Eye (tissue), 1 donor: ENCODE measurements around the gene KNDC1.
A peak's percentile ranks its signal among the peaks of the same experiment; 100 is the strongest.
"Not testable (repeated sequence)": the region's sequence is repeated elsewhere in the genome, so short reads cannot be mapped to it uniquely, and the experiment has no call there.

Experiments used
- DNase-seq: peaks from one replicate; pipeline ENCODE4 v3.0.0-alpha.2; 2015

KNDC1 gene

DNA sequence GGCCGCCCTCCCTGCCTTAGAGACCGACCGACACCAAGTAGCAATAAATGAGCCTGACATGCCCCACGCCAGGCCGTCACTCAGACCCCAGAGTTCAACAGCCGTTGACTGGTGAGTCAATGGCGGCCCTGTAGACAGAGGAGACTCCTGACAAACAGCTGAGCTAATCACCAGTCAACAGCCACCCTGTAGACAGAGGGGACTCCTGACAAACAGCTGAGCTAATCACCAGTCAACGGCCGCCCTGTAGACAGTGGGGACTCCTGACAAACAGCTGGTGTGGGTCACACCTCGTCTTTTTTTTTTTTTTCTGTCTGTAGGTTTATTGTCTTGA lies 16.9 kb upstream of the KNDC1 start:
- peak; percentile 67 for DNase-seq

- DNase-seq = no peak
Observed at GRCh38 chr10:133143546-133143945, 16.5 kb upstream of the KNDC1 start.

DNA sequence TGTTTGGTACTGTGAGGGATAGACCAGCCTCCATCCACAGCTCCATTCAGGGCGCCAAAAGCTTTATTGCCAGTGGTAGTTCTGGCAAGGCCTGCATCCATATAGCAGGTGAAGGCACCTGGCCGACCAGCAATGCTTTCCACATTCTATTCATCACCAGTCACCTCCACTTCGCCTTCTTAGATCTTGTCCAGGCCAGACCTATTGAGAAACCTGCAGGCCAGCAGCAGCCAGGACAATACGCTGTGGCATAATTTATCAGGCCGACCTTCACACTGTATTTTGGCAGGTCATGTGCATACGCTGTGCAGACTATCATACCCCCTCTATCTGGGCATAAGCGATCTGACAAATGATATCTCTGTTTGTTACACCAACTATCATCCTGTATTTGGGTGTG lies 15.2 kb upstream of the KNDC1 start:
- DNase-seq = no peak

- DNase-seq = no peak
Observed at GRCh38 chr10:133150226-133150625, 9.8 kb upstream of the KNDC1 start.

DNA sequence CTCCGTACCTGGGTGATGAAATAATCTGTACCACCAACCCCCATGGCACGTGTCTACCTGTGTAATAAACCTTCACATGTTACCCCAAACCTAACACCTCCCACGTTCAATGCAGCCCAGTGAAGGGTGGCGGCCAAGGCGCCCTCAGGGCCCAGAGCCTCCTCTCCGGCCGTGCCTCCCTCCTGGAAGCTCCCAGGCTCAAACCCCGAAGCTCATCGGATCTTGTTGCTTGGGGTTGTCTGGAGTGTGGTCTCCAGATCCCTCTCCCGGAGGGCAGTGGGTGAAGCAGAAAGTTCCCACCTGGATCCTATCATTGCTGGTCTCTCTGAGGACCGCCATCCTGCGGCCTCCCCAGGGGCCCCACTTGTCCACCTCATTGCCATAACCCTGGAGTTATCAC lies 9.4 kb upstream of the KNDC1 start:
- no peak for DNase-seq

- DNase-seq = not testable (repeated sequence)
Observed at GRCh38 chr10:133151071-133151470, 8.9 kb upstream of the KNDC1 start.

GRCh38 chr10:133151543-133151972 lies 8.5 kb upstream of the KNDC1 start:
- DNase-seq = no peak

DNA sequence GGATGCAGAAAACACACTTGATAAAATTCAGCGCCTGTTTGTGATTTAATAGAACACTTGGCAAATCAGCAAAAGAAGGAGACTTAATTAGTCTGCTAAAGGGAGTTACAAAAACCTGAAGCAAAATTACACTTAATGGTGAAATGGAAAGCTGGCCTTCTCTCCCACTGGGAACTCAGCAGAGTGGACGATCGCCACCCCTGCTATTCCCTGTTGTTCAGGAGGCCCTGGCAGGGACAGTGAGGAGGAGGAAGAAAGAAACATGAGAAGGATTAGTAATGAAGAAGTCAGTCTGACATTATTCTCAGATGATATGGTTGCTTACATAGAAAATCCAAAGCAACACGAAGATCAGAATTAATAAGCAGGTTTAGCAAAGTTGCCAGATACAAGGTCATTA lies 5.6 kb upstream of the KNDC1 start:
- DNase-seq = no peak

GRCh38 chr10:133154996-133155778 lies 4.8 kb upstream of the KNDC1 start:
- no peak for DNase-seq

DNA sequence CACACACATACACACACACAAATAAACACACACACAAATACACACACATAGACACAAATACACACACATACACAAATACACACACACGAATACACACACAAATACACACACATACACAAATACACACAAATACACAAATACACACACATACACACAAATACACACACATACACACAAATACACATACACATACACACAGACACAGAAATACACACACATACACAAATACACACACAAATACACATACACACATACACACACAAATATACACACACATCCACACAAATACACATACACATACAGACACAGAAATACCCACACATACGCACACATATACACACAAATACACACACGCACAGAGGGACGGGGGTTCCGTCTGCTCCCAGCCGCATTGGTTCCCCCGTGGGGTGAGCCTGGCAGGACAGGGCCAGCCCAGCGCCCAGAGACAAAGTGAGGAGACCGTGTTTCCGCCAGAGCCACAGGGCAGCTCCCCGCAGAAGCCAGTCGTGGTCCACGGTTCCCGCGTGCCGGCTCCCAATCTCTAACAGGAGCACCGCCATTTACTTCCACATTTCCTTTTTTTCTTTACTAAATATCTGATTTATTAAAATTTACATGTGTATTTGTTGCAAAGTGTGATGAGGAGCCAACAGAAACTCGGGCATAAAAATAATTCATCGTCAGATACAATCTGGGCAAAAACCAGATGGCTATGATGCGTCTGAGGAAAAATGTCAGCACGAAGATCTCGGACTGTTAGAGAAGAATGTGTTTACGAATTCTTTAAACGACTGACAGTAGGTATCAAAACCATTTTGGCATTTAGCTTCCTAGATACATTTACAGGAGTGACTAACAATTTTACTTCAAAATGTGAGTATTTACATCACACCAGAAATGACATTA lies 3.1 kb upstream of the KNDC1 start:
- DNase-seq = no peak

DNA sequence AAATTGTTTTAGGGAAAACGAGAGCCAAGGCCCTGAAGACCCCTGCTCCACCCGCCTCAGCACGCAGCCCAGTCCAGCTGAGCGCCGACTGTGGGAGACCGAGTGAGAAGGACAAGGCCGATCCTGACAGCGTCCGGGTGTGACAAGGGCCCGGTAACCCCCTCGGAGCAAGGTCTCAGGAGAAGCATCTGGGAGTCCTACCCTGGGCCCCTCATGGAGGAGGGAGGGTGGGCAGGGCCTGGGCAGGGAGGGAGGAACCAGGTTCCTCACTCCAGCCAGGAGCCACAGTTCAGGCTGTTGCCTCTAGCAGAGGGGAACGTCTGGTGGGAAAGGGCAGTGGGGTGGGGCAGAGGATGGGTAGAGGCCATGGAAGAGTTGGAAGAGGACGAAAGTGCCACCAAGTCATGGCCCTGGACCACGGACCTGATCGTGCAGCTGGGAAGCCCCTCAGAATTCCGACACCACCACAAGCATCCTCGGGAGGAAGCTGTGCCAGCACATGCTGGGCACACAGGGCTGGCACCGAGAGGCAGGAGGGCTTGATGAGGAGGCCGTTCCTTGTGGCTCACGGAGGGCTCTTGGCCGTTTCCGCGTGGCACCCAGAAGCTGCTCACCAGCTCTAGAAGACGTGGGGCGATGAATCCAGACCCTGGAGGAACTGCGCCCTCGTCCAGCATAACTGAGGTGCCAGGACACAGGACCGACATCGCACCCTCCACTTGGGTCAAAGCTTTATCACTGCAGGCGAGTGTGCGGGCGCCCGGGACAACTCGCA lies 2.2 kb upstream of the KNDC1 start:
- no peak for DNase-seq

- DNase-seq = no peak
Observed at GRCh38 chr10:133158437-133158755, 1.6 kb upstream of the KNDC1 start.

DNA sequence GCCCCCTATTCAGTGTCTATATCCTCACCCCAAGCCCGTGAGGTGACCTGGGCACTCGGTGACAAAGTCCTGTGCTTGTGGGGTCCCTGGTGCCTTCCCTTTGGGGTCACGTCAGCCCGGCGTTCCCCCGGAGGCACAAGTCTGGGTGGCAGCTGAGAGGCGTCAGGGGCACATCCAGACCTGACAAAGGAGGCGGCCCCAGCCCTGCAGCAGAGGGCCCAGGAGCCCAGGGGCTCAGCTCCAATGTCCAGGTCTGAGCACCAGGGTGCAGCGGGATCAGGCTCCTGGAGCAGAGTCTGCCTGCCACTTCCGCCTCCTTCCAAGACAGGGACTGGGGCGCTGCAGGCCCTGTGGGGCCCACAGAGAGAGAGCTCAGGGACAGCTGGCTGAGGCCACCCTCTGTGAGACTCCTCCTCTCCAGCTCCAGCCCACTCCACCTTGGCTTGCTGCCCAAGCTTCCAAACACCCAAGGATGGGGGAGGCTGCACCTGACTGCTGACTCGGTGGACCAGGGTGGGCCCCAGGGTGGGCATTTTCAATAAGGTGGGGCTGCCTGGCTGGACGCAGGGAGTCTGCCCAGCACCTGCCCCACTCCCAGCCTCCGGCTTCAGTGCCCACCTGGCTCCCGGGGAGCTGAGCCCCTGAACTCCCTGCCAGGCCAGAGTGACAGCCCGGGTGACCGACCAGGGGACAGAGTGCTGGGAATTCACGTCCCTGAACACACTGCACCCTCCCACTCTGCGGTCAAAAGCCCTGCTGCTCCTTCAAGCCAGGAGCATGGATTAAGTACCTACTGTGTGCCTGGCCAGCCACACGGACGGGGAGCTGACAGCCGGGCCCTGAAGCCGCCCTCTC lies 1.0 kb upstream of the KNDC1 start:
- peak; percentile 77 for DNase-seq

DNA sequence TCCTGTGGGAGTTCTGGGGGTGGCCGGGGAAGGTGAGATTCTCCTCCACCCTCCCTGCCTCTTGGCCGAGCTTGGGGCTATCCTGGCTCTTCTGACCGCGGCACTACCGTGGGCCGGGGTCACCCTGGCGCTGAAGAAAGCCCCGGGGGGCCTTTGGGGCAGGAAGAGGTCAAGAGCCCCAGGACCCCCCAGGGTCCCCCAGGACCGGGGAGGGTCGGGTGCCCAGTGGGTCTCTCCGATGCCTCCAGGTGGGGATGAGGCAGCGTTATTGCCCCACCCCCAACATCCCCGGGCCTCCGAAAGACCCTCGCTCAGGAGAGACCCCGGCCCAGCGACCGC lies 439 bp upstream of the KNDC1 start:
- DNase-seq = no peak

GRCh38 chr10:133160826-133161471 lies 930 bp downstream of the KNDC1 start:
- peak; percentile 42 for DNase-seq

DNA sequence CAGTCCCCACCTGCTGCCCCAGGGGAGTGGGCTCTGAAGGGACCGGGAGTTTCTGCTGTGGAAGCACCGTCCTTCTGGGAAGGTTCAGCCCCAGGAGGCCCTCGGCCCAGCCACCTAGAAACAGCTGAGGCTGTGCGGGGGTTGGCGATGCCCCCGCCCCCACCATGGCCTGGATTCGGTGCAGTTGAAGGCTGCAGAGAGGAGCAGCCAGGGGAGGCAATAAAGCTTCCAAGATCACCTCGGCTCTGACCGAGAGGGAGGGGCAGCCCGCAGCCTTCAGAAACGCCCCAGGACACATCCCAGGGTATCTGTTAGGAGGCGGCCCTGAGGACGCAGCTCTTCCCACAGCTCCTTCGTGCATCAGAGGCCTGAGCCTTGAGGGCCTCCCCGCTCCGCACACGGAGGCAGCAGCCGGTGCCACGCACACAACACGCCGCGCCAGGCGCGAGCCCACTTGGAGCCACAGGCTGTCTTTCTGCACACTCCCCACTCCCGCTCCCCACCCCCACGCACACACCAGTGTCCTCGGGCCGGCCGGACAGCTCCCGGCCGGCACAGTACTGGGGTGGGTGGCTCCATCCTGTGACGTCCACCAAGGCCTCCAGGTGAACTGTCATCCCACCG lies 1.6 kb downstream of the KNDC1 start:
- DNase-seq = peak; percentile 35

- DNase-seq = no peak
Observed at GRCh38 chr10:133162178-133162909, 2.3 kb downstream of the KNDC1 start.

DNA sequence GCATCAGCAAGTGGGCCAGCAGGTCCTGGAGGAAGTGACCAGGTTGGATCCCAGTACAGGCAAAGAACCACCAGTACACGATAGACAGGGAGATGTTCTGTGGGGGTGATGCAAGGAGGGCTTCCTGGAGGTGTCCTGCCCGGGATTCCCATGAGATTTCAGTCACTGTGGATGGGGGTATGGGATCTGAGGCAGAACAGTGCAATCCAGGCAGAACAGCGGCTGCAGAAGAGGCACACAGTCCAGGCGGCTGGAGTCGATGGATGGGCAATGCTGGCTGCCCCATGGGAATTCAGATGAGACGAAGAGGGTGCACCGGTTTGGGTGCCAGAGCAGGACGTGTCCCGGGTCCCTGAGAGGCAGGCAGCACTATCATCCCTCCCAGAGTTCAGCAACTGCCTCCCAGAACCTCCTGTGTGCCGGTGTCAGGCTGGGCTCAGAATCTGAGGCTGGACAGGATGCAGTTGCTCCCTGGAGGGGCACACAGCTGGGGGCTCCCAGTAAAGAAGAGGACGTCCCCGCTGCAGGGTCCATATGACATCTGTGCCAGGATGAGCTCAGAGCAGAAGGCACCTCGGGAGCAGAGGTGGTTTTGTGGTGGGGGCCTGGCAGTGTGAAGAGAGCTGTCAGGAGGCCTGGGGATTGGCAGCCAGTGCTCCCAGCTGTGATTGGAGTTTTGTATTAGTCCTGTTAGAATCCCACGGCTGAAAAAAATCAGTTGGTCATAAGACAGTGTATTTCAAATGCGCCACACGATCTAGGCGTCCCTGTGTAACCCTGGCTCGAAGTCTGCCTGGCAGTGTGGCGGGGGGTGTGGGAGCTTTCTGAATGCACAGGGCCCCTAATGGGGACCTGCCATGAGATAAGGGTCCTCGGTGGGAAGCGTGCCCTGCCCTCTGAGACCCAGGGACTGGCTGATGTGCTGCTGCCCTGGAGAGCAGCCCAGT lies 3.2 kb downstream of the KNDC1 start:
- no peak for DNase-seq

DNA sequence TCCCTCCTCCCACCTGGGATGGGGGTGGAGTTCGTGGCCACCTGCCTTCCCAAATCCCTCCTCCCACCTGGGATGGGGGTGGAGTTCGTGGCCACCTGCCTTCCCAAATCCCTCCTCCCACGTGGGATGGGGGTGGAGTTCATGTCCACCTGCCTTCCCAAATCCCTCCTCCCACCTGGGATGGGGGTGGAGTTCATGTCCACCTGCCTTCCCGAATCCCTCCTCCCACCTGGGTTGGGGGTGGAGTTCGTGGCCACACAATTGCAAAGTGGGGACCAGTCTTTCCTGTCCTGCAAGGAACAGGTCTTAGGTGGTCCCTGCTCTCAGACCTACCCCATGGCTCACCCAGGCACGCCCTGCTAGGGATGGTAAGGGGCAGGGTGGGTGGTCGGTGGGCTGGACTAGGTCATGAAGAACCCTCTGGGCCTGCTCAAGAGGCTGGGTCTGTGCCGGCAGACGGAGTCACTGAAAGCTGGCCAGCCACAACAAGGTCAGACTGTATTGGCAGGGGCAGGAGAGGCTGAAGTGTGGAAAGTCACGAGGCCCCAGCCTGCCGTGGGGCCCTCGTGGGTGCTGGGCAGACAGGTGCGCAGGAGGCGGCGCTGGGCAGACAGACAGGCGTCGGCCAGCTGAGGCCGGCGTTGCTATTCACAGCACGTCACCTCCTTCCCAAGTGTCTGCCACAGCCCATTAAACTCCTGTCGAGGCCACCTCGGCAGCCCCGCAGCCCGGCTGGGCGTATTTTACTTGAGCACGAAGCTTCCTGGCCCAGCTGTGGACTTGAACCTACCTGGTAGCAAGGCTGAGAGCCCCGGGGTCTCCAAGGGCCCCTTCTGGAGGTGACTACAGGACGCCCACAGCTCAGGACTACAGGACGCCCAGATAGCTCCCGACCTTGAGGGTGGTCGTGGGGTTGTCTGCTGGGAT lies 4.1 kb downstream of the KNDC1 start:
- no peak for DNase-seq
